ENCODE measurements around the gene RMP24. TPM values are rescaled to one million over a fixed set of nuclear protein-coding genes. Genes with fewer than 3 reads are reported as not detected.

RMP24 gene

DNA sequence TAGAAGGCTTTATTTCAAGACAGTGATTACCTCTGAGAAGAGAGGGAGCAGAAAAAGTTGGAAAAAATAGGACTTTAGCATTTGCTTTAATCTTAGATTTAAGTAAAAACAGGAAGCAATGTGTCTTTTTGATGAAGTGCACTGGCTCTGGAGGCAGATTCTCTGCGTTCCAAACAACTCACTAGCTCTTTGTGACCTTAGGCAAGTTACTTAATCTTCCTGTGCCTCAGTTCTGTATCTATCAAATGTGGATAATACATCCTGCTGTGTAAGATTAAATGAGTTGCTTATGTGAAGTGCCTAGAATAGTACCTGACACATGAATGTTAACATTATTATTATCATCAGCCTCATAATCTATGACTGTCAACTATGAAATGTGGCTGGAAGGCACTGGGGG is 52.5 kb downstream of the RMP24 start:
- Histone ChIP-seq H3K36me3 (peaks cover 10 to 25% of the 10 kb centered on the region in 2 donors), H3K4me3 (no peak overlapping the region), H3K27me3 (no peaks in the 10 kb centered on the region), H3K27ac (no peak overlapping the region), H3K4me1 (no peaks in the 10 kb centered on the region), H3K9me3 (no peaks in the 10 kb centered on the region)
- intact Hi-C loops (cut with DNase I) = no loop called here
- TF ChIP-seq, protein P1, sequence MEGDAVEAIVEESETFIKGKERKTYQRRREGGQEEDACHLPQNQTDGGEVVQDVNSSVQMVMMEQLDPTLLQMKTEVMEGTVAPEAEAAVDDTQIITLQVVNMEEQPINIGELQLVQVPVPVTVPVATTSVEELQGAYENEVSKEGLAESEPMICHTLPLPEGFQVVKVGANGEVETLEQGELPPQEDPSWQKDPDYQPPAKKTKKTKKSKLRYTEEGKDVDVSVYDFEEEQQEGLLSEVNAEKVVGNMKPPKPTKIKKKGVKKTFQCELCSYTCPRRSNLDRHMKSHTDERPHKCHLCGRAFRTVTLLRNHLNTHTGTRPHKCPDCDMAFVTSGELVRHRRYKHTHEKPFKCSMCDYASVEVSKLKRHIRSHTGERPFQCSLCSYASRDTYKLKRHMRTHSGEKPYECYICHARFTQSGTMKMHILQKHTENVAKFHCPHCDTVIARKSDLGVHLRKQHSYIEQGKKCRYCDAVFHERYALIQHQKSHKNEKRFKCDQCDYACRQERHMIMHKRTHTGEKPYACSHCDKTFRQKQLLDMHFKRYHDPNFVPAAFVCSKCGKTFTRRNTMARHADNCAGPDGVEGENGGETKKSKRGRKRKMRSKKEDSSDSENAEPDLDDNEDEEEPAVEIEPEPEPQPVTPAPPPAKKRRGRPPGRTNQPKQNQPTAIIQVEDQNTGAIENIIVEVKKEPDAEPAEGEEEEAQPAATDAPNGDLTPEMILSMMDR (IDR thresholded peaks at IDR 0.05) = no peak
- no peak for DNase-seq (ENCODE audit: low spot score in 2 of 2)

- Histone ChIP-seq H3K9me3 (no peaks in the 10 kb centered on the region), H3K27me3 (no peaks in the 10 kb centered on the region), H3K36me3 (peaks cover 12 to 25% of the 10 kb centered on the region in 2 donors), H3K4me3 (no peak overlapping the region), H3K27ac (no peak overlapping the region), H3K4me1 (no peaks in the 10 kb centered on the region)
- no peak for DNase-seq (ENCODE audit: low spot score in 2 of 2)
- TF ChIP-seq, protein P1 (IDR thresholded peaks at IDR 0.05) = no peak
- intact Hi-C loops (cut with DNase I) = no loop called here
Measured at GRCh38 chr18:36028859-36029258, 56.4 kb downstream of the RMP24 start.

Other genes starting within 250 kb of the RMP24 start
- 16.4 TPM for gene RPRD1A, start 94.9 kb downstream of the RMP24 start, total RNA-seq
- gene SLC39A6, start 156.7 kb downstream of the RMP24 start, total RNA-seq = 32.1 TPM
- gene ELP2, start 157.2 kb downstream of the RMP24 start, total RNA-seq = 9.7 TPM
- gene MOCOS, start 214.8 kb downstream of the RMP24 start, total RNA-seq = 0.21 TPM

Data from ascending aorta (tissue), 2 donors.